GM18868 (cell line): ENCODE data around the gene CHST12.

Experiments used
- ATAC-seq: cut with Tn5 transposase; IDR thresholded peaks from one replicate; pipeline ENCODE4 v1.9.1; 2021; ENCODE audit warnings: mild to moderate bottlenecking, moderate library complexity; ENCODE audit not compliant: unreplicated experiment

The CHST12 gene

DNA sequence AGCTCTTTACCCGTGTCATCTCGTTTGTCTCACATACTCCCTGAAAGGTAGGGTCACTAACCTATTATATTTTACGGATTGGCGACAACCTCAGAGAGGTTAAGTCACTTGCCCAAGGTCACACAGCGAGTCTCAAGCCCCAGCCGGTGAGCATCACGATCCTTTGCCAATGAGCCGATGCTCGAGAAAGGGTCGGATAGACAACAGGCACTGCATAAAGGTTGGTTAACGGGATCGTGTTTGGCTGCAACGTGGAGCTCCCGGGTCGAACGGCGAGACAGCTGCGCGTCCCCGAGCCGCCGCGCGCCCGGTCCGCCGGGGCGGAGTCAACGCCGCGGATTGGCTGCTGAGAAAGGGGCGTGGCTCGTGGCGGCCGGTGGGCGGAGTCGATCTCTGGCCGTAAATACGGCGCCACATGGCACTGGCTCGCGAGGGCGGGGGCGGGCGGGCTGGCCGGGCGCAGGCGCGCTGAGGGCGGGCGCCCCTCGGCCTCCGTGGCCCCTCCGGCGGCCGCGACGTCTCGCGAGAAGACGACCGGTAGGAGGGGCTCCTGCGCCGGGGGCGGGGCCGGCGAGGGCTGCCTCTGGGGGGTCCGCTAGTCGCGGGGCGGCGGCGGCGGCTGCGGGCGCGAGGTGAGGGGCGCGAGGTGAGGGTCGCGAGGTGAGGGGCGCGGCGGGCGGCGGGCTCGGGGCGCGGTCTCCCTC is at the start of gene CHST12:
TSS of gene CHST12 (plus strand) at position 598 of the 704 bp plus-strand sequence. CDS start 29,029 bp downstream, outside the sequence.
- ATAC-seq = peak; percentile 56

GRCh38 chr7:2353936-2354185 is 49.5 kb upstream of the CHST12 start:
- ATAC-seq = peak; percentile 52

DNA sequence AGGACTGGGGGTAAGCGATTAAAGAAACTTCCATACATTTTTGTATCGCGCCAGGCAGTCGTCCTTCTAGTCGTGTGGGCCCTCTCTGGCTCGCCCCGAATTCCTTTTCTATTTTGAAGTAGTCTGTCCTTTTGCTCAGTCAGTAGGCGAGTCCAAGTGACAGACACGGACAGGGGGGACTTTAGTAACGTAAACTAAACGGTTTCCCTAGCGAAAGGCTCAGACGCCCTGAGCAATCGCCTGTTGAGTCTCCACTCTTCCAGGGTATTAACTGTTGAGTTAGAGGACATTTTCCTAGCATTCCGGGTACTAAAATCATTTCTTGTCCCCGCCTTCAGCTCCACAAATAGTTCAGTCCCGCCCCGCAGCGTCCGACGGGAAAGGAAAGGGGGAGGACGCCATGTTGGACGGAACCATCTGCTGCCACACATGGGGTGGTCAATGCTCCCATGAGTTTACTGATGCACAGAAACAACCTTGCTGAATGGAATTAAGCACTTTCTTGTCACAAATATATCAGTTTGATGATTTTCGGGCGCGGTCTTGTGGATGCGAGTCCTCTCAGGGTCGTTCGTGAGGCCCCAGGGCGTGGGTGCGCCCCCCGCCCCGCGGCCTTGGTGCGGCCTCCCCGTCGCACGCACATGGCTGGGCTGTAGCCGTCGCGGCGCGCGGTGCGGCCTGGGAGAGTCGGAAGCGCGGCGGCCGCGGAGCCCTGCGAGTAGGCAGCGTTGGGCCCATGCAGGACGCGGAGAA is 49.0 kb upstream of the CHST12 start, which contains the start of gene EIF3B:
TSS of gene EIF3B (plus strand) at position 642 of the 753 bp plus-strand sequence. CDS start at position 737, 95 bp downstream.
- peak; percentile 84 for ATAC-seq

GRCh38 chr7:2354939-2355704 is 48.3 kb upstream of the CHST12 start:
- peak; percentile 7 for ATAC-seq

DNA sequence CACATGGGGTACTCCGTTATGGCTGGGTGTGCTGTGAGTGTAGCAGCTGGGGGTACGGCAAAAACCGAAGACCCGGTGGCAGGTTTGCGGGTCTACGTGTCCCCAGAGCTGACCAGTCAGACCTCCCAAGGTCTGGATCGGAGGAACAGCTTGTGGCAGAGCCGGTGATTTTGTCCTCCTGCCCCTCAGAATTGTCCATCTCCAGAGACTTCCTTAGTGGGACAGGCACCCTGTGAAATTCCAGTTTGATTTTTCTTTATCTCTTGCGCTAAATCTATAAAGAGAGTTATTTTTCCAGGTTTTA is 47.8 kb upstream of the CHST12 start:
- no peak for ATAC-seq

GRCh38 chr7:2357165-2357564 is 46.2 kb upstream of the CHST12 start:
- ATAC-seq = no peak

DNA sequence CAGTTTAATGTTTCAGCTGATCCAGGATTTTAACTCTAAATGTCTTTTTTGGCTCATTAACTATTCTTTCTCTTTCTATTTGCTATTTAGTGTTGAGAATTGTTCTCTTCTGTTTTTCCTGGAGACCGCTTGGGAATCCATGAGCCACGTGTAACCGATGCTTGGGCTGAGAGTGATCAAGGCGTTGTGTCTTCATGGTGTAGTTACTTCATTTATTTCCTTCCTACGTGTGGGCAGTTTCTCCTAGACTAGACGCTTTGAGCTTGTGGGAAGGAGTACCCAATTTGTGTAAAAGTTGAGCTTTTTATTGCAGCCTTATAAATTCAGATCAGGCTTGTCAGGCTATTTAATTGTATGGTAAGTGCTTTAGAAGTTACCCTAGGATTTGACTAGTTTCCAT is 45.8 kb upstream of the CHST12 start:
- ATAC-seq = no peak

- ATAC-seq = no peak
Measured at GRCh38 chr7:2358968-2359527, 44.4 kb upstream of the CHST12 start.

DNA sequence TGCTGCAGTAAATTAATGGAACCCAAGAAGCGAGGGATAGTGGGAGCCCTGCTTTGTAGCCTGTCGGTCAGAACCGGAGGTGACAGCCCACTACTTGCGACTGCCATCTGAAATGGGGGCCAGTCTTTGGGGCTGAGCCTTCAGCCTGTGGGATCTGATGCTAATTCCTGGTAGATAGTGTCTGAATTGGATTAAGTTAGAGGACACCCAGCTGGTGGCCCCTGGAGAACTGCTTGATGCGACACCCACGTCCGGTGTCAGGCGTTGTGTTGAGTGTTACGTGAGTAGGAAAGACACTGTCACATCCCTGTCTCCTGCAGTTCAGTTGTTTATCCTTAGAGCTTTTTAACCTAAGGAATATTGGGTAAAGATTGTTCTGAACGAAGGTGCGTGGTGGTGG is 43.8 kb upstream of the CHST12 start:
- no peak for ATAC-seq

GRCh38 chr7:2360796-2361195 is 42.6 kb upstream of the CHST12 start:
- ATAC-seq = no peak

- ATAC-seq = no peak
Measured at GRCh38 chr7:2362385-2363088, 40.9 kb upstream of the CHST12 start.

DNA sequence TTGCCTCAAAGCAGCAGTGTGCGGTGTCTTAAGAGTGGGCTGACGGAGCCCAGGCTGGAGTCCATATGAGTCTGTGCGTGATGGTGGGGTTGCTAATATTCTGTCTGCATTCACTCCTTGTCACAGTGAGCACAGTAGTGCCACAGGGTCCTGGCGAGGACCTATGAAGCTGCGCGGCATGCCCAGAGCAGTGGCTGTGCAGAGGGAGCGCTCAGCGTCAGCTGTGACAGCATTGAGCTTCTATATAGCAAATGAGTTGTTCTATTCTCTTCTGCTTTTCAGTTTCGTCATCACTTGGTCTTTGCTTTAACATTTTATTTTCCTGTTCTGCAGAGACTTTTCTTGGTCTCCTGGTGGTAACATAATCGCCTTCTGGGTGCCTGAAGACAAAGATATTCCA is 34.3 kb upstream of the CHST12 start:
- no peak for ATAC-seq

DNA sequence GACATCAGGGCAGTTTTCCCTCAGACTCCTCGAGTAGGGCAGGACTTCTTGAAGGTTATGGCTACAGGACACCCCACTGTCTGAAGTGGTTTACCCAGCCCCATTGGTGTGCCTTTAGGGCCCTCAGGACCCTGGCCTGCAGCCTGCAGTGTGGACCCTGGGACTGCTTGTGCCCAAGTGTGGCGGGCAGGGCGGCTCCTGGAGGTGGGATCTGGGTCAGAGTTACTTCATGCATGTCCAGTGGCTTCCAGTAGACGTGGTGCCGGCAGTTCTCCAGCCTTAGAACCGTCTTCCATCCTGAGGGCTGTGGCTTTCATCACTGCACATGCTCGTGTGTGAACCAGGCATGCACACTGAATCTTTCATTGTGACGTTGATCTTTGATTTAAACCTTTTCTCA is 32.1 kb upstream of the CHST12 start:
- no peak for ATAC-seq

DNA sequence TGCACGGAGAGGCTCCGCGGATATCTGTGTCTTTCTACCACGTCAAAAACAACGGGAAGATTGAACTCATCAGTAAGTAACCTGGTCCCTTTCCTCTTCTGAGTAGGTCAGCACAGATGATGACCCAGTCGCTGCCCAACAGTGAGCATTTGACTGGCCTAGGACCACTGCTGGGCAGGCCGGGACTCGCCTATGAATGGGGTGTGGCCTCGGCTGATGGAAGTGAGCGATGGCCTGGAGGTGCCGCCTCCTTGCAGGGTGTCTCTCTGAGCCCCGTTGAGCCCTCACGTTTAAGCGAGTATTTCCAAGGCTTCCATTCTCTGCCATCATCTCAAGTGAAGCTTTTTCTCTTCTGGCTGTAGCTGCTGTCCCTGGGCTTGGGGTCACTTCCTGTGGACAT is 30.7 kb upstream of the CHST12 start:
- no peak for ATAC-seq

GRCh38 chr7:2373124-2373556 is 30.3 kb upstream of the CHST12 start:
- ATAC-seq = no peak

DNA sequence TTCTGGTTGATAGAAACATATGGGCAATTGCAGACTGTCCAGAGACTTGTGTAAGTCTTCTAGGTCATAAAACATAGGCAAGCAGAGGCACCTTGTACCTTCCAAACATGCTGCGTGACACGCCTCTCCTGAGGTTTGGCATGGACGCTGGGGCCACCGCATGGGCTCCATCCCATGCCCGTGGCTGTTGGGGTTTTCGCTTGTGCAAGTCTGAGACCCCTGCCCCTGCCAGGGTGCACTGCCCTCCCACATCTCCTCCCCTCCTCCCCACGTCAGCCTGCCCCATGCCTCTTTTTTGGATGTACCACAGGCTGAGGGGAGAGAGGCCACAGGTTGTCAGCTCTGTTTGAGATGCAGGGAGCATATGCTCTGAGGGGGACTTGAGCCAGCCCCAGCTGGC is 29.8 kb upstream of the CHST12 start:
- ATAC-seq = no peak

- ATAC-seq = no peak
Measured at GRCh38 chr7:2374401-2374800, 29.0 kb upstream of the CHST12 start.

DNA sequence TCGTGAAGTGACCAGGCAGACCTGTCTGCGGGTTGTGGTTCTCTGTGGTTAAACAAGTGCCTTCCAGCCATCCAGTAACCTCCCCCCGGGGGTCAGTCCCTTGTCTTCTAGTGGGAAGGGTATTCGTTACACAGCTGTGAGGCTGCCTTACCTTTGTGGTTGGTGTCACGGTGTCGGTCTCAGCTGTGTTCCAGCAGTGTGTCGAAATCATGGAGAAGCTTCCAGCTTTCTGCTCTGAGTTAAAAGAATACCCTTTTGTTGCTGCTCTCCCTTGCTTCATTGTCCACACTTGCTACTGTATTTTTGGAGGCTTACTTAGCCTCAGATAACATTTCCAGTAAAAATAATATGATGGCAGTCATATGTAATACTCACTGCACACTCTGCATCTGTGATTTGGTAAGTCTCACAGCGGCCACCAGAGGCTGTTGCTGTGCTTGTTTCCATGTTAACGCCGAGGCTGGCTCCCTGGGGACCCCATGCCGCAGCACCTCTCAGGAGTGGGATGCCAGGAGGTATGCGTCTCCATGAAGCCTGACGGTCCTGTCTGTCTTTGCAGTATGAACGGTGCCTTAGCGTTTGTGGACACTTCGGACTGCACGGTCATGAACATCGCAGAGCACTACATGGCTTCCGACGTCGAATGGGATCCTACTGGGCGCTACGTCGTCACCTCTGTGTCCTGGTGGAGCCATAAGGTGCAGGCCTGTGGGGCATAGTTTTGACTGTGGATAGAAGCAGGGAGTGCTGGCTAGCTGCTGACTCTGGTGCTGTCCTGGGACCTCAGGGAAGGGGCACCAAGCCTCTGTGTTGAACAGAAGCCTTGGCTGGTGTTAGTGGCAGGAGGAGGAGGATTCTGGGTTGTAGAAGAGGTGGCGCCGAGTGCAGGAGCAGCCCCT is 28.3 kb upstream of the CHST12 start:
- no peak for ATAC-seq

DNA sequence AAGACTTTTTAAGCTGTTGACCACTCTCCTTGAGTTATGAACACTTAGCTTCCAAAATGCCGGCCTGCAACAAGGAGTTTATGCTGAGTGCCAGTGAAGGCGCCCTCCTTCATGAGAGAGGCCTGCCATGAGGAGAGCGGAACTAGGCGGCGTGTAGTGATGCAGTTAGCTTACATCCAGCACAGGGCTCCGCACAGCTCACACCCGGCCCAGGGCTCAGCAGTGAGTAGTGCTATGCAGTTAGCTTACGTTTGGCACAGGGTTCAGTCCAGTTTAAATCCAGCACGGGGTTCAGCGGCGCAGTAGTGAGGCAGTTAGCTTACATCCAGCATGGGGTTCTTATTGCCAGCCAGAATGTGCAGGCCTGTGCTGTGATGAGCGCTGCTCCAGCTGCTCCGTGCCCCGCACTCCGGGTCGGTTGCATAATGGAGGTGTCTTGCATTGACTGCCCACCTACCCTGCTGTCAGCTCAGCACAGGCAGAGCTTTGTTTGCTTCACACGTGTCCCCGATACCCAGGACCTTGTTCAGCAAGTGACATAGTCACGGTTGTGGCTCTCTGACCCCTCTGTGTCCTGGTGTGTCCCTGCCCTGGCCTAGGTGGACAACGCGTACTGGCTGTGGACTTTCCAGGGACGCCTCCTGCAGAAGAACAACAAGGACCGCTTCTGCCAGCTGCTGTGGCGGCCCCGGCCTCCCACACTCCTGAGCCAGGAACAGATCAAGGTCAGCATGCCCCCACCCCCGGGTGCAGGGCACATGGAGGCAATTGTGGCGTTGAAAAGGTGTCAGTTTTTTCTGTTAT is 26.9 kb upstream of the CHST12 start:
- ATAC-seq = no peak
